Common myeloid progenitor, CD34-positive (primary cell): ENCODE data around the gene ZDHHC11.
"Not testable (repeated sequence)": the region's sequence is repeated elsewhere in the genome, so short reads cannot be mapped to it uniquely, and the experiment has no call there.

Source experiments
- CTCF ChIA-PET: fragments of 350-600 bp; sonication (Branson Sonifier 250); formaldehyde crosslinking; loops from one replicate; lab custom pipeline; 2021; ENCODE audit warnings: antibody characterized with exemption; lab: Charles Lee
- POLR2A ChIA-PET: fragments of 350-600 bp; sonication (Branson Sonifier 250); formaldehyde crosslinking; loops from one replicate; lab custom pipeline; 2021; ENCODE audit warnings: antibody characterized with exemption; lab: Charles Lee
- DNase-seq, 3 donors: peaks; one replicate each; pipeline versions ENCODE4 v3.0.0 to v3.0.0-alpha.2; 2013
- H3K27ac ChIP-seq, 2 experiments: 1 replicate in 1 of 2; 2 replicates in 1 of 2; pipeline ENCODE4 v1.7.0; 2013; ENCODE audit warnings: inconsistent platforms in 2 of 2, low read length in 2 of 2, mild to moderate bottlenecking in 2 of 2, low read depth in 1 of 2, moderate library complexity in 1 of 2; ENCODE audit not compliant: severe bottlenecking in 2 of 2, insufficient read depth in 1 of 2, poor library complexity in 1 of 2
- H3K27me3 ChIP-seq, 5 experiments: replicated peaks in 2 of 5; 1 replicate in 3 of 5; 2 replicates in 2 of 5; pipeline versions ENCODE4 v1.6.1 to v1.7.0; 2013; ENCODE audit warnings: low read length in 4 of 5, mild to moderate bottlenecking in 2 of 5, moderate library complexity in 2 of 5, inconsistent platforms in 1 of 5; ENCODE audit not compliant: insufficient read depth in 5 of 5, control insufficient read depth in 4 of 5
- H3K36me3 ChIP-seq, 4 experiments: 1 replicate in 2 of 4; 2 replicates in 2 of 4; pipeline versions ENCODE4 v1.6.1 to v1.7.0; 2013; ENCODE audit warnings: low read length in 3 of 4, control low read depth in 1 of 4, mild to moderate bottlenecking in 1 of 4; ENCODE audit not compliant: control insufficient read depth in 4 of 4, insufficient read depth in 4 of 4
- H3K4me1 ChIP-seq, 4 experiments: 1 replicate in 3 of 4; 2 replicates in 1 of 4; pipeline versions ENCODE4 v1.6.1 to v1.7.1; 2013; ENCODE audit warnings: low read length in 3 of 4, mild to moderate bottlenecking in 3 of 4, control low read depth in 1 of 4, inconsistent platforms in 1 of 4, moderate library complexity in 1 of 4; ENCODE audit not compliant: control insufficient read depth in 4 of 4, insufficient read depth in 4 of 4; ENCODE audit errors: control extremely low read depth in 1 of 4
- H3K4me3 ChIP-seq, 7 experiments: 1 replicate in 4 of 7; 2 replicates in 3 of 7; pipeline versions ENCODE4 v1.5.1 to v1.7.0; 2013; ENCODE audit warnings: mild to moderate bottlenecking in 7 of 7, low read length in 6 of 7, moderate library complexity in 6 of 7, inconsistent platforms in 2 of 7, low read depth in 2 of 7, control low read depth in 1 of 7; ENCODE audit not compliant: insufficient read depth in 4 of 7, control insufficient read depth in 1 of 7; ENCODE audit errors: extremely low read depth in 1 of 7
- H3K9me3 ChIP-seq, 5 experiments: 1 replicate in 4 of 5; 2 replicates in 1 of 5; pipeline versions ENCODE4 v1.6.1 to v1.7.1; 2013; ENCODE audit warnings: low read length in 4 of 5, mild to moderate bottlenecking in 2 of 5, inconsistent platforms in 1 of 5, low read depth in 1 of 5, moderate library complexity in 1 of 5; ENCODE audit not compliant: control insufficient read depth in 4 of 5, insufficient read depth in 2 of 5; ENCODE audit errors: control extremely low read depth in 1 of 5
- WGBS: methylation state at CpG from one replicate; pipeline ENCODE4 v1.1.5; 2013; ENCODE audit not compliant: insufficient coverage; 5-methylcytosine and 5-hydroxymethylcytosine counted together

ZDHHC11 gene

DNA sequence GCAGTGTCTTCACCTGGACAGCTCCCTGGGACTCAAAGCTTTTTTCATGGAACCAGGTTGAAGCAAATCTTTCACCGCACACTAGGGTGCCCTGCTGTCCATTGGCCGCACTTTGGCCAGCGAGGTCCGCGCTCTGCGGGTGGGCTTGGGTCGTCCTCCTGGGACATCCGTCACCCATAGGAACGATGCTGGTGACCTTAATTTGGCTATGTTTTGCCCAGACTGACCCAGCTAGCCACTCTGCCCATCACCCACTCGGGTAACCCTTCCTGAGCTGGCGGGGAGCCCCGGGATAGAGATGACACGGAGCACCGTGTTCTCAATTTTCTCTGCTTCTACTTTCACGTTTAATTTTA is 92.1 kb downstream of the ZDHHC11 start:
- ChIA-PET CTCF (interaction anchor here (0.8 to 1.3 kb wide), 2 partner anchors 86 to 89 kb away, joined by 3 read pairs; no protein-coding TSS in a partner anchor), POLR2A (interaction anchor here (1.4 kb wide), 1 partner anchor 86 kb away, joined by 6 read pairs; no protein-coding TSS in a partner anchor)
- H3K9me3 ChIP-seq, result no peaks in the 10 kb centered on the region
- H3K27me3 ChIP-seq, result peaks cover 0 to 31% (median 0%) of the 10 kb centered on the region in 5 experiments
- WGBS, result 92% methylated on average over 15 of the region's 15 CpGs
- no peak overlapping the region for H3K4me3 ChIP-seq
- DNase-seq, result no peak
- H3K36me3 ChIP-seq, result no peaks in the 10 kb centered on the region
- peaks cover 0 to 31% (median 15%) of the 10 kb centered on the region in 4 experiments for H3K4me1 ChIP-seq
- H3K27ac ChIP-seq, result peak overlapping the region in 1 of 2 experiments; percentile 7

DNA sequence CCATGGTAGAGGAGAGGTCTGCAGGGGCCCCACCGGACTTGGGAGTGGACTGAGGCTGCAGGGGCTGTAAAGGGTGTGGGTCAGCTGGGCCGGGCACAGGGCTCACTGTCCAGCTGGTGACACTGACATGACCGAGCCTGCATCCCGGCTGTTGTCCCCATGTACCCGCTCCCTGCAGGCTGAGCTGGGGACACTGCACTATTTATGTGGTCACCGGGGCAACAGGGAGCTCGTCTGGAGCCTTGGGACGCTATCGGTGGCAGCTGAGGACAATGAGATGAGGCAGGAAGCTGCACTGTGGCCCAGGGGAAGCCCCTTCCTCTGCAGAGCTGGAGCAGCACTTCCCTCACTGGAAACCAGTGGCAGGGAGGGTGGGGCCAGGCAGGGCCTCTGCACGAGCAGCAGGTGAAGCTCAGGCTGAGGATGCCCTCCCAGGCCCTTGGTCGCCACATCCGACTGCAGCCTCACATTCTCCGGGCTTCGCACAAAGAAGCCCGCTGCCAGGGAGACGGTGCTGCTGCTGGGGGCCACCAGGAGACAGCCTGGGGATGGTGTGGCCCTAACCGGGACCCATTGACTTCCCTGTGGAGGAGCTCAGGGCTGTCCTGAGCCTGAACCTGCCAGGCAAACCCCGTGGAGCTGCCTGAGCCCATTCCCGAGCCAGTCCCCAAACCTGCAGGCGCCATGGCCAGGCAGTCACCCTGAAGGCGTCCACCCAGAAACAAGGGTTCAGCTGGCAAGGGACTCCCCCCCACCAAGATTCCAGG is 92.7 kb downstream of the ZDHHC11 start:
- no peaks in the 10 kb centered on the region for H3K36me3 ChIP-seq
- POLR2A ChIA-PET, result interaction anchor here (1.4 kb wide), 1 partner anchor 86 kb away, joined by 6 read pairs; no protein-coding TSS in a partner anchor
- H3K4me3 ChIP-seq, result no peak overlapping the region
- H3K9me3 ChIP-seq, result no peaks in the 10 kb centered on the region
- H3K27me3 ChIP-seq, result peaks cover 0 to 31% (median 0%) of the 10 kb centered on the region in 5 experiments
- 75% methylated on average over 21 of the region's 21 CpGs for WGBS
- DNase-seq, result peak; percentile 12 to 80 (median 73)
- peak overlapping the region in 1 of 2 experiments; percentile 7 for H3K27ac ChIP-seq
- H3K4me1 ChIP-seq, result peaks cover 0 to 31% (median 15%) of the 10 kb centered on the region in 4 experiments
- CTCF ChIA-PET, result interaction anchor here (0.8 to 1.3 kb wide), 4 partner anchors 9 to 89 kb away, joined by 3 to 4 read pairs (median 3); no protein-coding TSS in a partner anchor

DNA sequence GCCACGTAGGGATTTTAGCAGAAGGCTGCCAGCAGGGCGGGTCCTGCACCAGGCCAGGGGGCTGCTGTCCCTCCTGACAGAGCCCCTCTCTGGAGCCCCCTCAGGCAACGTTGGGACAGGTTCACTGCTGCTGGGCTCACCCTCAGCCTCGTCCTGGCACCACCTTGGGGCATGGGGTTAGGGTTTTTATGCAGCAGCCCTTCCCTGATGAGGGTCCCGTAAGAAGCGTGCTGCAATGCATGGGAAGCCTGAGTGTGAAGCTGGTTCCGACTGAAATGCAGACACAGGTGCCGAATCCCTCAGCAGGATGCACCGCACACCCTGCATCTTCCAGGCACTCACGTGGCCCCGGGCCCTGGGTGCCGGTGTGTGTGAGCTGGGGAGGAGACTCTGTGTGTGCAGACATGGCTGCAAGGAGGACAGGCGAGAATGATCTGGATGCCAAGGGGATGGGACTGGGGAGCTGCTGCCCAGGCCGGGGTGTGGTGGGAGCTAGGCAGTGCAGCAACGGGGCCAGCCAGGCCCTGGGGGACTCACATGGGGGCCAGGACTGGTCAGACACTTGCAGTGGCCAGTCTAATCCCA is 93.3 kb downstream of the ZDHHC11 start:
- Histone ChIP-seq H3K4me1 (peaks cover 0 to 31% (median 15%) of the 10 kb centered on the region in 4 experiments), H3K4me3 (no peak overlapping the region), H3K27me3 (peaks cover 0 to 31% (median 0%) of the 10 kb centered on the region in 5 experiments), H3K27ac (no peak overlapping the region), H3K9me3 (no peaks in the 10 kb centered on the region), H3K36me3 (no peaks in the 10 kb centered on the region)
- 97% methylated on average over 15 of the region's 15 CpGs for WGBS
- CTCF ChIA-PET, result interaction anchor here (0.9 to 1.3 kb wide), 2 partner anchors 9 to 87 kb away, joined by 3 to 4 read pairs; no protein-coding TSS in a partner anchor
- POLR2A ChIA-PET, result no interaction called here
- no peak for DNase-seq

DNA sequence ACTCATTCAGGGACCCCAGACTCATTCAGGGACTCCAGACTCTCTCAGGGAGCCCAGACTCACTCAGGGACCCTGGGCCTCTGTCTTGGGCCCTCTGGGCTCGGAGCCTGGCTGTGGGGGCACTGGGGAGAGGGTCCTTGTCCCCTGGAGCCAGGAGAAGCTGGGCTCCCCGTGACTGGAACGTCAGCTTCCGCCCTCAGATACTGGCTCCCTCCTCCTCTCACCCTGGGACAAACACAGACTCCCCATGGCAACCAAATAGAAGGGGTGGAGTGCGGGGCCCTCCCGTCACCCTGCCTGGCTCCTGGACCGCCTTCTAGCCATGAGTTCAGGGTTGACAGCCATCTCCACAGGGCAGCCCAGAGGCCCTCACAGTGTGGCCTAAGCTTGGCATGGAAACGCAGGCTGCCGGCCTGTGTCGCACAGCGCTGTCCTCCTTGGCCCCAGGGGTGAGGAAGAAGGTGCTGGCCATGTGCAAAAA is 93.9 kb downstream of the ZDHHC11 start:
- Histone ChIP-seq H3K36me3 (no peaks in the 10 kb centered on the region), H3K27me3 (peaks cover 0 to 31% (median 0%) of the 10 kb centered on the region in 5 experiments), H3K9me3 (no peaks in the 10 kb centered on the region), H3K27ac (no peak overlapping the region), H3K4me1 (peaks cover 0 to 31% (median 15%) of the 10 kb centered on the region in 4 experiments), H3K4me3 (no peak overlapping the region)
- DNase-seq, result peak in 1 of 3 donors; percentile 13
- WGBS, result 96% methylated on average over 7 of the region's 11 CpGs
- POLR2A ChIA-PET, result no interaction called here
- CTCF ChIA-PET, result interaction anchor here (1.3 kb wide), 1 partner anchor 8 kb away, joined by 3 read pairs; no protein-coding TSS in a partner anchor

- peaks cover 0 to 31% (median 15%) of the 10 kb centered on the region in 4 experiments for H3K4me1 ChIP-seq
- H3K27ac ChIP-seq, result no peak overlapping the region
- ChIA-PET POLR2A (no interaction called here), CTCF (no interaction called here)
- no peak overlapping the region for H3K4me3 ChIP-seq
- H3K27me3 ChIP-seq, result peaks cover 0 to 31% (median 0%) of the 10 kb centered on the region in 5 experiments
- DNase-seq, result no peak
- H3K36me3 ChIP-seq, result no peaks in the 10 kb centered on the region
- WGBS, result 100% methylated on average over 1 of the region's 10 CpGs
- H3K9me3 ChIP-seq, result no peaks in the 10 kb centered on the region
These were observed 94.6 kb downstream of the ZDHHC11 start for GRCh38 chr5:756171-756570.

- H3K36me3 ChIP-seq, CTCF ChIA-PET, POLR2A ChIA-PET, H3K4me3 ChIP-seq, DNase-seq, H3K27ac ChIP-seq, H3K9me3 ChIP-seq: not testable (repeated sequence)
- peaks cover 0 to 18% (median 0%) of the 10 kb centered on the region in 5 experiments for H3K27me3 ChIP-seq
- H3K4me1 ChIP-seq, result peaks cover 0 to 26% (median 13%) of the 10 kb centered on the region in 4 experiments
- 97% methylated on average over 14 of the region's 16 CpGs for WGBS
These were observed 96.6 kb downstream of the ZDHHC11 start for GRCh38 chr5:754143-754632.
